ENCODE data around the gene DOCK9. TPM values are rescaled to one million over a fixed set of nuclear protein-coding genes. Genes with fewer than 3 reads are reported as not detected.
"Not testable (repeated sequence)": the region's sequence is repeated elsewhere in the genome, so short reads cannot be mapped to it uniquely, and the experiment has no call there.

The DOCK9 gene
- total RNA-seq, 4 donors from 2014 or later: 94.7 to 240 (median 150) TPM

DNA sequence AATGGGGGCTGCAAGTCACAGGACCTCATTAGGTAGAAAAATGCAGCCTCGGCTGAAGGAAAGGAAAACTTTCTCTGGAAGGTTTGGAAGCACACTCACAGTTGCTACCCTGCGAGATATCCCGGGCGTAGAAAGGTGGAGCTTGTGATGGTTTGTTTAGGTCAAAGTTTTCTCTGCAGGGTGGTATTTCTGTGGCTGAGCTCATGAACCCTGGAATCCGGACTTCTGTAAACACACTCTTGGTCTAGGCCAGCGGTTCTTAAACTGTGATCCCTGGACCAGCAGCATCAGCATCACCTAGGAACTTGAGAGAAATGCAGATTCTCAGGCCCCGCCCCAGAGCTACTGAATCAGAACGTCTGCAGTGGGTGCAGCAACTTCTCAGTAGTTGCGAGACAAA lies 222.1 kb downstream of the DOCK9 start:
- Histone ChIP-seq H3K36me3 (no peaks in the 10 kb centered on the region), H3K4me1 (peaks cover 8 to 16% (median 11%) of the 10 kb centered on the region in 3 donors), H3K27me3 (peaks cover 0 to 47% (median 11%) of the 10 kb centered on the region in 4 donors), H3K9me3 (peaks cover 0 to 12% (median 0%) of the 10 kb centered on the region in 3 donors), H3K27ac (no peak overlapping the region), H3K4me3 (no peak overlapping the region)
- TF ChIP-seq CTCF (IDR thresholded peaks at IDR 0.05) (no peak), POLR2A (IDR thresholded peaks at IDR 0.05) (no peak)
- no peak for DNase-seq
- 81 to 84% methylated on average over 9 of the region's 9 CpGs for WGBS, 2 donors
- intact Hi-C loops (cut with DNase I): no loop called here

- peaks cover 0 to 53% (median 11%) of the 10 kb centered on the region in 4 donors for H3K27me3 ChIP-seq
- TF ChIP-seq POLR2A (IDR thresholded peaks at IDR 0.05) (no peak), CTCF (IDR thresholded peaks at IDR 0.05) (no peak)
- 63 to 78% methylated on average over 2 of the region's 2 CpGs for WGBS, 2 donors
Observed at GRCh38 chr13:98755116-98755515, 222.7 kb downstream of the DOCK9 start.

GRCh38 chr13:98754468-98754867 lies 223.4 kb downstream of the DOCK9 start:
- not testable (repeated sequence) for H3K4me3 ChIP-seq, H3K36me3 ChIP-seq, H3K27ac ChIP-seq, H3K9me3 ChIP-seq, DNase-seq
- H3K4me1 ChIP-seq: peaks cover 8 to 16% (median 11%) of the 10 kb centered on the region in 3 donors
- intact Hi-C loops (cut with DNase I): loop anchor here (5.0 kb wide), 1 partner anchor 83 kb away; no protein-coding TSS in a partner anchor
- 81 to 93% methylated on average over 4 of the region's 4 CpGs for WGBS, 2 donors
- peaks cover 0 to 59% (median 11%) of the 10 kb centered on the region in 4 donors for H3K27me3 ChIP-seq

More at GRCh38 chr13:98755116-98755515, 222.7 kb downstream of the DOCK9 start:
- Histone ChIP-seq H3K27ac (no peak overlapping the region), H3K36me3 (no peaks in the 10 kb centered on the region), H3K9me3 (peaks cover 0 to 12% (median 0%) of the 10 kb centered on the region in 3 donors), H3K4me1 (peaks cover 8 to 16% (median 11%) of the 10 kb centered on the region in 3 donors), H3K4me3 (no peak overlapping the region)
- intact Hi-C loops (cut with DNase I): no loop called here
- DNase-seq: no peak

DNA sequence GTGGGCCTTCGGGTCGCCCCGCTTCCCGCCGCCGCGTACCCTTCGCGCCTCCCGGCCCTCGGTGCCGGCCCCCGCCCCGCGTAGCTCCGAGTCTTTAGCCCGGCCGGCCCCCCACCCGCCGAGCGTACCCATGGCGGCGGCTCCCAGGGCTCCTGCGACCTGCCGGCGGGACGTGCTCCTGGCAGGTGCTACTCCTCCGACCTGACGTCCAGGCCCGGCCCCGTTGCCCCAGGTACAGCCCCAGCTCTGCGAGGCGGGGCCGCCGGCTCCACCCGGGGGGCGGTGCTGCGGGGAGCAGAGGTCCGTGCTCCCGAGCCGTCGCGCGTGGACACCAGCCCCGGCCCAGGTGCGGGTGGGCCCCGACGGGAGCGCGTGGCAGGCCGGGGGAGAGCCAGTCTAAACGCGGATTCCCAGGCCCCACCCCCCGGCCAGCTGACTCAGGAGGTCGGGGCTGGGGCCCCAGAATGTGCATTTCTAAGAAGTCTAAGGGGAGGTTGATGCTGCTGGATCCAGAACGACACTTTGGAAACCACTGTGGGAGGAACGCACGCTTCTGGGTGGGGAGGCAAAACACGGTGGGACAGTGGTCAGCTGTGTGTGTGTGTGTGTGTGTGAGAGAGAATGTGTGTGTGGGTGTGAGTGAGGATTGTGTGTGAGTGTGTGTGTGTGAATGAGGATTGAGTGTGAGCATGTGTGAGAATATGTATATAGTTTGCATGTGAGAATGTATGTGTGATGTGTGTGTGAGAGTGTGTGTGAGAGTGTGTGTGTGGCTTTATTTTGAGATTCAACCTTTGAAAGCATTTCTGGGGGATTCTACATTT lies 225.2 kb downstream of the DOCK9 start, which contains the start of gene SLC15A1:
TSS of gene SLC15A1 (minus strand) at position 206 of the 824 bp plus-strand sequence. CDS start at position 132, 74 bp downstream.
- Histone ChIP-seq H3K36me3 (no peaks in the 10 kb centered on the region), H3K27ac (no peak within 1 kb of the TSS), H3K4me1 (peaks cover 8 to 16% (median 11%) of the 10 kb centered on the region in 3 donors), H3K4me3 (peak within 1 kb of the TSS; percentile 22 to 68 (median 38)), H3K27me3 (peaks cover 0 to 65% (median 11%) of the 10 kb centered on the region in 4 donors), H3K9me3 (peaks cover 0 to 8% (median 0%) of the 10 kb centered on the region in 3 donors)
- DNase-seq: no peak
- intact Hi-C loops (cut with DNase I): loop anchor here (5.0 kb wide), 1 partner anchor 85 kb away; no protein-coding TSS in a partner anchor
- WGBS, 2 donors: 41 to 66% methylated on average over 4 to 8 of the region's 59 CpGs
- TF ChIP-seq CTCF (IDR thresholded peaks at IDR 0.05): no peak

DNA sequence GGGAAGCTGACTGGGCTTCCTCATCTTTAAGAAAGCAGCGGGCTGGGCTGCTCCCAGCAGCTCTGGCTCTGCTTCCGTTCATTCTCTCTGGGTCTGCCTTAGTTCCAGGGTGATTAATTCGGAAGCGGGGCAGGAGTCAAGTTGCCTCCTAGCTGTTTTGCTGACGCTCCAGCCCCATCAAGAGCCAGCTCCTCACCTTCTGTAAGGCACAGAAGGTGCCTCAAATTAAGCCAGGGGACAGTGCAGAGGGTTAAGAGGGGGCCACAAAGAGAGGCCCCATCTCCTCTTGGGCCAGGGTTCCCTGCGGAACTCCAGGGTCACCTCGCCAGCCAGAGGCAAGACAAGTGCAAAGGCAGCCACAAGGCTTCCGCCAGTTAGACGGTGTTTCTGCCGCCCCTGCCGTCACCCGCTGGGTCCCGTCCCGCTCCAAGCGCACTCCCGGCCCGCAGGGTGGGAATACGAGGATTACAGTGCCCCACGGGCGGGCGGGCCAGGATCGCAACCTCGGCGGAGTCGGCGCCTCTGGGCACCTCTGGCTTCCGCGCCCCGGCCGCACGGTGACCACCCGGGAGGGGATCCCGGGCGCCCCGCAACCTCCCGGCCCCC lies 225.9 kb downstream of the DOCK9 start:
- H3K27me3 ChIP-seq: peaks cover 0 to 65% (median 11%) of the 10 kb centered on the region in 4 donors
- intact Hi-C loops (cut with DNase I): loop anchor here (5.0 kb wide), 1 partner anchor 85 kb away; no protein-coding TSS in a partner anchor
- H3K4me3 ChIP-seq: peak overlapping the region; percentile 22 to 68 (median 38)
- TF ChIP-seq CTCF (IDR thresholded peaks at IDR 0.05) (no peak), POLR2A (IDR thresholded peaks at IDR 0.05) (no peak)
- no peak for DNase-seq
- no peak overlapping the region for H3K27ac ChIP-seq
- peaks cover 8 to 16% (median 11%) of the 10 kb centered on the region in 3 donors for H3K4me1 ChIP-seq
- no CpG with 5 or more reads among the region's 36 CpGs for WGBS, 2 donors
- H3K36me3 ChIP-seq: no peaks in the 10 kb centered on the region
- peaks cover 0 to 8% (median 0%) of the 10 kb centered on the region in 3 donors for H3K9me3 ChIP-seq

All from esophagus squamous epithelium (tissue), 5 donors.